COLO668 (cell line): ENCODE results near the gene ZMIZ2.
"Not testable (repeated sequence)": the region's sequence is repeated elsewhere in the genome, so short reads cannot be mapped to it uniquely, and the experiment has no call there.

ENCODE experiments used
- DNase-seq: peaks from one replicate; lab custom pipeline; 2025; ENCODE audit not compliant: unreplicated experiment; lab: John Stamatoyannopoulos, UW

Gene ZMIZ2

GRCh38 chr7:44798649-44799305, 50.1 kb downstream of the ZMIZ2 start:
- no peak for DNase-seq

GRCh38 chr7:44799939-44800338, 51.3 kb downstream of the ZMIZ2 start:
- DNase-seq: no peak

- DNase-seq: no peak
Observed at GRCh38 chr7:44801890-44802289, 53.2 kb downstream of the ZMIZ2 start.

- no peak for DNase-seq
Observed at GRCh38 chr7:44802418-44803025, 53.9 kb downstream of the ZMIZ2 start.

- DNase-seq: not testable (repeated sequence)
Observed at GRCh38 chr7:44803828-44804519, 55.3 kb downstream of the ZMIZ2 start.

GRCh38 chr7:44805950-44806349, 57.3 kb downstream of the ZMIZ2 start:
- no peak for DNase-seq

GRCh38 chr7:44808914-44809393, 60.3 kb downstream of the ZMIZ2 start:
- DNase-seq: no peak

- DNase-seq: no peak
Observed at GRCh38 chr7:44811093-44811492, 62.4 kb downstream of the ZMIZ2 start.

GRCh38 chr7:44811571-44811970, 62.9 kb downstream of the ZMIZ2 start:
- no peak for DNase-seq

GRCh38 chr7:44814919-44815318, 66.3 kb downstream of the ZMIZ2 start:
- DNase-seq: no peak

GRCh38 chr7:44819292-44819691, 70.6 kb downstream of the ZMIZ2 start:
- no peak for DNase-seq
